K562 (cell line): ENCODE data around the gene SIGLEC11. TPM values are rescaled to one million over a fixed set of nuclear protein-coding genes. Genes with fewer than 3 reads are reported as not detected.

Experiments used
- ARHGAP35 ChIP-seq: fragments of 450-650 bp; IDR thresholded peaks from 2 replicates; pipeline ENCODE4 v1.6.1; 2018; ENCODE audit not compliant: partially characterized antibody
- ASH1L ChIP-seq: fragments of 450-650 bp; IDR thresholded peaks from 2 replicates; pipeline ENCODE4 v1.6.1; 2018; ENCODE audit warnings: borderline replicate concordance, mild to moderate bottlenecking, low read depth; ENCODE audit not compliant: partially characterized antibody
- BCLAF1 ChIP-seq, 2 experiments: fragments of 450-650 bp in 1 of 2; IDR thresholded peaks; 2 replicates each; pipeline ENCODE4 v1.6.1; 2011 to 2017; ENCODE audit warnings: low read depth in 2 of 2, antibody characterized with exemption in 1 of 2, borderline replicate concordance in 1 of 2, low read length in 1 of 2, mild to moderate bottlenecking in 1 of 2, mixed read lengths in 1 of 2; ENCODE audit not compliant: control insufficient read depth in 1 of 2
- C11orf30 ChIP-seq: fragments of 450-650 bp; IDR thresholded peaks from 2 replicates; pipeline ENCODE4 v1.6.1; 2016; ENCODE audit warnings: low read depth, mild to moderate bottlenecking
- CBFA2T2 ChIP-seq: fragments of 450-650 bp; conservative IDR thresholded peaks from 2 replicates; pipeline ENCODE4 v1.6.1; 2017; ENCODE audit warnings: mild to moderate bottlenecking
- CBX1 ChIP-seq: sonication (generic); IDR thresholded peaks from 2 replicates; pipeline ENCODE4 v1.6.1; 2016; ENCODE audit warnings: antibody characterized with exemption, low read depth, mild to moderate bottlenecking
- CHD7 ChIP-seq: fragments of 200-600 bp; sonication (generic); IDR thresholded peaks from one replicate; pipeline ENCODE4 v1.6.1; 2012; ENCODE audit warnings: mild to moderate bottlenecking, low read depth, low read length, inconsistent platforms
- ELF4 ChIP-seq: fragments of 450-650 bp; formaldehyde crosslinking; IDR thresholded peaks from 2 replicates; pipeline ENCODE4 v1.4.0; 2022; ENCODE audit warnings: missing genetic modification characterization
- KLF10 ChIP-seq: fragments of 250-450 bp; sonication (Bioruptor Pico); IDR thresholded peaks from 2 replicates; pipeline ENCODE4 v1.6.1; 2021; ENCODE audit warnings: matching md5 sums
- POLR2AphosphoS2 ChIP-seq: IDR thresholded peaks from 2 replicates; pipeline ENCODE4 v1.6.1; 2012; ENCODE audit warnings: low read length, improper control_type of control experiment
- POLR2AphosphoS5 ChIP-seq: IDR thresholded peaks from 2 replicates; pipeline ENCODE4 v1.6.1; 2011; ENCODE audit warnings: mild to moderate bottlenecking, low read depth, low read length, moderate library complexity; ENCODE audit not compliant: control insufficient read depth, insufficient read depth
- POLR2G ChIP-seq: fragments of 200-400 bp; formaldehyde crosslinking; IDR thresholded peaks from 2 replicates; pipeline ENCODE4 v1.6.1; 2017; ENCODE audit warnings: low read depth, mild to moderate bottlenecking, antibody characterized with exemption, low read length, moderate library complexity
- SMAD1 ChIP-seq: fragments of 150-350 bp; IDR thresholded peaks from 2 replicates; pipeline ENCODE4 v1.6.1; 2014; ENCODE audit warnings: low read length, low read depth; ENCODE audit not compliant: partially characterized antibody
- XRCC3 ChIP-seq: fragments of 450-650 bp; IDR thresholded peaks from 2 replicates; pipeline ENCODE4 v1.6.1; 2017; ENCODE audit warnings: mild to moderate bottlenecking, moderate library complexity
- ZNF316 ChIP-seq: fragments of 450-650 bp; IDR thresholded peaks from 2 replicates; pipeline ENCODE4 v1.6.1; 2016
- polyA plus RNA-seq, 8 experiments: library from polyadenylated mRNA; depleted of rRNA in 4 of 8; stranded (reverse) in 5 of 8; unstranded in 3 of 8; fragments of >200 nt; fragmentation: Nextera tagmentation in 2 of 8; fragmentation: Illumina TruSeq in 1 of 8; extraction: Ambion mirVana in 2 of 8; extraction: Trizol in 1 of 8; gene quantifications; 2 replicates each; pipeline versions ENCODE4 v1.2.1 to v1.2.3, GENCODE V29; 2011 to 2014; ENCODE audit warnings: inconsistent platforms in 1 of 8, missing spikeins in 1 of 8
- total RNA-seq, 7 experiments: library from RNA; depleted of rRNA in 6 of 7; stranded (reverse); fragments of >200 nt in 6 of 7; fragmentation: Illumina TruSeq in 2 of 7; extraction: Trizol in 2 of 7; gene quantifications; 2 replicates each; pipeline versions ENCODE4 v1.2.1 to v1.2.3, GENCODE V29; 2011 to 2021; ENCODE audit warnings: low replicate concordance in 1 of 7

Gene SIGLEC11
- total and polyA plus RNA-seq, 9 of the 15 experiments (the other 6 are each of a cell fraction or from before 2014, with no cell fraction given) = not detected

- TF ChIP-seq POLR2G = peak; percentile 93
- TF ChIP-seq ARHGAP35 = no peak
- TF ChIP-seq CHD7 = no peak
- TF ChIP-seq POLR2AphosphoS5 = no peak
- no peak for TF ChIP-seq ASH1L
- no peak for TF ChIP-seq CBFA2T2
- TF ChIP-seq CBX1 = no peak
- TF ChIP-seq XRCC3 = no peak
- TF ChIP-seq SMAD1 = no peak
- TF ChIP-seq POLR2AphosphoS2 = 0 out of 2 replicates have a peak, but pooled peaks have one; percentile 10
- TF ChIP-seq C11orf30 = no peak
- TF ChIP-seq KLF10 (CRISPR knock-in tag) = no peak
- no peak for TF ChIP-seq ZNF316
- no peak for TF ChIP-seq ELF4 (CRISPR knock-in tag)
- TF ChIP-seq BCLAF1 (IDR thresholded peaks at IDR 0.05; ENCODE audit: borderline replicate concordance in 1 of 2, control insufficient read depth in 1 of 2, low read depth in 2 of 2, low read length in 1 of 2) = no peak
These were observed 30.4 kb downstream of the SIGLEC11 start (continued) for GRCh38 chr19:49930483-49931011.
